Measurements from ENCODE around the gene SRPK2.

DNA sequence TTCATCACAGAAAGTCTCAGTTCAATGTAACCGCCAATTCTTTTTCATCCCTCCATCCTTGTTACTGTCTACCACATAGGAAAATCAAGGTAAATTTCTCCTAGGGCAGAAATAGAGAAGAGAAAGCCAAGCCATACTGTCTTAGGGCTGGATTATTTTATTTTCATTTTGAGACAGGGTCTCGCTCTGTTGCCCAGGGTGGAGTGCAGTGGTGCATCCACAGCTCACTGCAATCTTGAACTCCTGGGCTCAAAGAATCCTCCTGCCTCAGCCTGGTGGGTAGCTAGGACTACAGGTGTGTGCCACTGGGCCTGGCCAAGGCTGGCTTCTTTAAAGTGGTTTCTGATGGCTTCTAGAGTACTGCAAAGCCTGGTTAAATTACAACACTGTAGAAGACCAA lies 181.7 kb downstream of the SRPK2 start:
- TF ChIP-seq, protein P1, sequence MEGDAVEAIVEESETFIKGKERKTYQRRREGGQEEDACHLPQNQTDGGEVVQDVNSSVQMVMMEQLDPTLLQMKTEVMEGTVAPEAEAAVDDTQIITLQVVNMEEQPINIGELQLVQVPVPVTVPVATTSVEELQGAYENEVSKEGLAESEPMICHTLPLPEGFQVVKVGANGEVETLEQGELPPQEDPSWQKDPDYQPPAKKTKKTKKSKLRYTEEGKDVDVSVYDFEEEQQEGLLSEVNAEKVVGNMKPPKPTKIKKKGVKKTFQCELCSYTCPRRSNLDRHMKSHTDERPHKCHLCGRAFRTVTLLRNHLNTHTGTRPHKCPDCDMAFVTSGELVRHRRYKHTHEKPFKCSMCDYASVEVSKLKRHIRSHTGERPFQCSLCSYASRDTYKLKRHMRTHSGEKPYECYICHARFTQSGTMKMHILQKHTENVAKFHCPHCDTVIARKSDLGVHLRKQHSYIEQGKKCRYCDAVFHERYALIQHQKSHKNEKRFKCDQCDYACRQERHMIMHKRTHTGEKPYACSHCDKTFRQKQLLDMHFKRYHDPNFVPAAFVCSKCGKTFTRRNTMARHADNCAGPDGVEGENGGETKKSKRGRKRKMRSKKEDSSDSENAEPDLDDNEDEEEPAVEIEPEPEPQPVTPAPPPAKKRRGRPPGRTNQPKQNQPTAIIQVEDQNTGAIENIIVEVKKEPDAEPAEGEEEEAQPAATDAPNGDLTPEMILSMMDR (IDR thresholded peaks at IDR 0.05), result no peak
- TF ChIP-seq, protein P2, sequence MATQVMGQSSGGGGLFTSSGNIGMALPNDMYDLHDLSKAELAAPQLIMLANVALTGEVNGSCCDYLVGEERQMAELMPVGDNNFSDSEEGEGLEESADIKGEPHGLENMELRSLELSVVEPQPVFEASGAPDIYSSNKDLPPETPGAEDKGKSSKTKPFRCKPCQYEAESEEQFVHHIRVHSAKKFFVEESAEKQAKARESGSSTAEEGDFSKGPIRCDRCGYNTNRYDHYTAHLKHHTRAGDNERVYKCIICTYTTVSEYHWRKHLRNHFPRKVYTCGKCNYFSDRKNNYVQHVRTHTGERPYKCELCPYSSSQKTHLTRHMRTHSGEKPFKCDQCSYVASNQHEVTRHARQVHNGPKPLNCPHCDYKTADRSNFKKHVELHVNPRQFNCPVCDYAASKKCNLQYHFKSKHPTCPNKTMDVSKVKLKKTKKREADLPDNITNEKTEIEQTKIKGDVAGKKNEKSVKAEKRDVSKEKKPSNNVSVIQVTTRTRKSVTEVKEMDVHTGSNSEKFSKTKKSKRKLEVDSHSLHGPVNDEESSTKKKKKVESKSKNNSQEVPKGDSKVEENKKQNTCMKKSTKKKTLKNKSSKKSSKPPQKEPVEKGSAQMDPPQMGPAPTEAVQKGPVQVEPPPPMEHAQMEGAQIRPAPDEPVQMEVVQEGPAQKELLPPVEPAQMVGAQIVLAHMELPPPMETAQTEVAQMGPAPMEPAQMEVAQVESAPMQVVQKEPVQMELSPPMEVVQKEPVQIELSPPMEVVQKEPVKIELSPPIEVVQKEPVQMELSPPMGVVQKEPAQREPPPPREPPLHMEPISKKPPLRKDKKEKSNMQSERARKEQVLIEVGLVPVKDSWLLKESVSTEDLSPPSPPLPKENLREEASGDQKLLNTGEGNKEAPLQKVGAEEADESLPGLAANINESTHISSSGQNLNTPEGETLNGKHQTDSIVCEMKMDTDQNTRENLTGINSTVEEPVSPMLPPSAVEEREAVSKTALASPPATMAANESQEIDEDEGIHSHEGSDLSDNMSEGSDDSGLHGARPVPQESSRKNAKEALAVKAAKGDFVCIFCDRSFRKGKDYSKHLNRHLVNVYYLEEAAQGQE (IDR thresholded peaks at IDR 0.05; ENCODE audit: insufficient read depth in 1 of 2, low read depth in 2 of 2, low read length in 1 of 2), result no peak
- TF ChIP-seq POLR2AphosphoS5 (IDR thresholded peaks at IDR 0.05; ENCODE audit: low read depth, low read length), result no peak
- TF ChIP-seq TCF7L2 (IDR thresholded peaks at IDR 0.05; ENCODE audit: low read depth, low read length), result no peak
